SJCRH30 (cell line): ENCODE data around the gene GTF2H4. TPM values are rescaled to one million over a fixed set of nuclear protein-coding genes. Genes with fewer than 3 reads are reported as not detected.
A peak's percentile ranks its signal among the peaks of the same experiment; 100 is the strongest.
"Not testable (repeated sequence)": the region's sequence is repeated elsewhere in the genome, so short reads cannot be mapped to it uniquely, and the experiment has no call there.

Experiments used
- DNase-seq, 2 experiments: peaks; one replicate each; pipeline ENCODE4 v3.0.0-alpha.2; 2015 to 2020
- H3K27ac ChIP-seq: fragments of 250-450 bp; sonication (Bioruptor Pico); 2 replicates; pipeline ENCODE4 v1.5.1; 2020; ENCODE audit warnings: mild to moderate bottlenecking, moderate library complexity
- H3K27me3 ChIP-seq: fragments of 250-450 bp; sonication (Bioruptor Pico); 2 replicates; pipeline ENCODE4 v1.5.1; 2020; ENCODE audit warnings: mild to moderate bottlenecking, moderate library complexity
- H3K36me3 ChIP-seq: fragments of 250-450 bp; sonication (Bioruptor Pico); 2 replicates; pipeline ENCODE4 v1.5.1; 2020; ENCODE audit warnings: mild to moderate bottlenecking, moderate library complexity
- H3K4me1 ChIP-seq: fragments of 250-450 bp; sonication (Bioruptor Pico); 2 replicates; pipeline ENCODE4 v1.5.1; 2020; ENCODE audit warnings: mild to moderate bottlenecking, moderate library complexity
- H3K4me3 ChIP-seq: fragments of 250-450 bp; sonication (Bioruptor Pico); 2 replicates; pipeline ENCODE4 v1.5.1; 2020; ENCODE audit warnings: mild to moderate bottlenecking, moderate library complexity
- H3K9me3 ChIP-seq: fragments of 250-450 bp; sonication (Bioruptor Pico); replicated peaks from 2 replicates; pipeline ENCODE4 v1.5.1; 2020; ENCODE audit warnings: mild to moderate bottlenecking, moderate library complexity
- total RNA-seq: library from RNA; depleted of rRNA; stranded (reverse); fragments of >200 nt; shearing (Covaris generic); gene quantifications from 2 replicates; pipeline ENCODE4 v1.2.3, GENCODE V29; 2014; rRNA removed

GTF2H4 gene
- total RNA-seq: 15.1 and 24.2 TPM in 2 replicates

DNA sequence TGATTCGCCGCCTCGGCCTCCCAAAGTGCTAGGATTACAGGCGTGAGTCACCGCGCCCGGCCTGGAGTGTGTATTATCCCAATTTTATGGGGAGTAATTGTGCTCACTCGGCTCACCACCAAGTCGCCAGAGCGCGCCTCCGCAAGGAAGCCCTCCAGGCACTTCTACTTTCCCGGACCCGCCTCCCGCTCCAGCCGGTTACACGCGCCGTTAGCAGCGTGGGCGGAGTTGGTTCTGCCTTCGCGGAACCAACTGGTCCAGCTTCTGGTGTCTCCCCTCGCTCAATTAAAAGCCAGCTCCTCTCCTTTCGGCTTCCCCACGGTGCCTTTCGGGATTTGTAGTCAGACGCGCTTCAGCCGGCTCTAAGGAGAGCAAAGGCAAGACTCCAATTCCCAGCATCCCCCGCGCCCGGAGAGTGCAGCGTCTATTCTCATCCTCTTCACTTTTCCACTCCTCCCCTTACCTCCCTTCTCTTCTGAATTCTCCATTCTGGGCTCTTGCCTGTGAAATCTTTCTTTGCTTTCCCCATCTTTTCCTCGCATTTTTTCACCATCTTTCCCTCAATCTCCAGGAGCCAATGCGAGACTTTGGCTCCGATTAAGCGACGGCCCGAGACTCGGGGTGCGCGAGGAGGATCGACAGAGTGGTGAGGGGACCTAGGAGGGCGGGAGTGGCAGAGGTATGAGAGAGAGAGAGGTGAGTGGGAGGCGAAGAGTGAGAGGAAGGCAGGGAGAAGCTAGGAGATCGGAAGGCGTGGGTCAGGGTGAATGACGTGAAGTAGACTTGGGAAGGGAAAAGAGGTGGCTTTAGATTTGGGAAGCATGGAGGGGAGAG is at the start of gene GTF2H4:
Gene GTF2H4, plus strand, starts transcription at position 450 of the 834 bp plus-strand sequence.
- Histone ChIP-seq H3K4me1 (no peaks in the 10 kb centered on the region), H3K27me3 (no peaks in the 10 kb centered on the region), H3K4me3 (peak within 1 kb of the TSS; percentile 81), H3K27ac (peak within 1 kb of the TSS; percentile 28; the same call in 1 of the 2 replicates), H3K9me3 (no peaks in the 10 kb centered on the region), H3K36me3 (no peaks in the 10 kb centered on the region; the same call in none of the 2 replicates)
- peak; percentile 97 to 99 for DNase-seq

DNA sequence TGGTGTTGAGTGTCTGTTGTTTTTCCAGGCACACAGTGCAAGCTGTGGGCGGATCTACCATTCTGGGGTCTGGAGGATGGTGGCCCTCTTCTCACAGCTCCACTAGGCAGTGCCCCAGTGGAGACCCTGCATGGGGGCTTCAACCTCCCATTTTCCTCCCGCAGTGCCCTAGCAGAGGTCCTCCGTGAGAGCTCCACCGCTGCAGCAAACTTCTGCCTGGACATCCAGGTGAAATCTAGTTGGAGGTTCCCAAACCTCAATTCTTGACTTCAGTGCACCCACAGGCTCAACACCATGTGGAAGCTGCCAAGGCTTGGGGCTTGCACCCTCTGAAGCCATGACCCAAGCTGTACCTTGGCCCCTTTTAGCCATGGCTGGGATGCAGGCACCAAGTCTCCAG is 48.3 kb upstream of the GTF2H4 start:
- H3K27ac ChIP-seq, H3K27me3 ChIP-seq, DNase-seq, H3K4me3 ChIP-seq, H3K4me1 ChIP-seq, H3K9me3 ChIP-seq, H3K36me3 ChIP-seq: not testable (repeated sequence)

GRCh38 chr6:30861257-30862048 is 46.6 kb upstream of the GTF2H4 start:
- no peaks in the 10 kb centered on the region for H3K4me1 ChIP-seq
- H3K4me3 ChIP-seq: no peak overlapping the region
- no peaks in the 10 kb centered on the region for H3K9me3 ChIP-seq
- peaks cover 3% of the 10 kb centered on the region; the same call in 1 of the 2 replicates for H3K27me3 ChIP-seq
- no peak overlapping the region for H3K27ac ChIP-seq
- no peak for DNase-seq
- H3K36me3 ChIP-seq: no peaks in the 10 kb centered on the region

DNA sequence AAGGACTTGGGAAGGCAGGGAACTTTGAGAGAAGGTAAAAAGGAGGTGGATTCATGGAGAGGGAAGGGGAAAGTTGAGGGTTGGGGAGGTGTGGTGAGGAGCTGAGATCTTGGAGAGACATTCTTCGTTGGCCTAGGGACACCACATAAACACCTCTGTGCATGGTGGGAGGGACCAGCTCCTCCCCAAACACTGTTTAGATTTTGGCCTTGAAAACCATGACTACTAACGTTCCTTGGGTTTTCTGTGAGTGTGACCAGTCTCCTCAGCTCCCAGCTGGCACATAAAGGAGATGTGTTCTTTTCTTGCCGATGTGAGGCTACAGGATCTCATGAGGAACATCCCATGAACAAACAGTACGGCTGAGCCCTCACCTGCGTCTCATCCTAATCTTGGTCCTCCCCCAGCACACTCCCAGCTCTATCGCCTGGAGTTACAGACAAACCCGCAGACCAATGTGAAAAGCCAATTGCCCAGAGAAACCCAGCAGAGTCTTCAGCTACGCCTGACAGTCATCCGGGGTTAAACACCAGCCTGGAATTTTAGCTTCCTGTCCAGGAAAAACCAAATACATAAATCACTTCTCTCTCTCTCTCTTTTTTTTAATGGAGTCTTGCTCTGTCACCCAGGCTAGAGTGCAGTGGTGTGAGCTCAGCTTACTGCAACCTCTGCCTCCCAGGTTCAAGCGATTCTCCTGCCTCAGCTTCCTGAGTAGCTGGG is 45.7 kb upstream of the GTF2H4 start:
- H3K36me3 ChIP-seq: no peaks in the 10 kb centered on the region
- no peak overlapping the region for H3K4me3 ChIP-seq
- no peaks in the 10 kb centered on the region for H3K4me1 ChIP-seq
- H3K27ac ChIP-seq: no peak overlapping the region
- peaks cover 3% of the 10 kb centered on the region; the same call in 1 of the 2 replicates for H3K27me3 ChIP-seq
- no peak for DNase-seq
- H3K9me3 ChIP-seq: no peaks in the 10 kb centered on the region

DNA sequence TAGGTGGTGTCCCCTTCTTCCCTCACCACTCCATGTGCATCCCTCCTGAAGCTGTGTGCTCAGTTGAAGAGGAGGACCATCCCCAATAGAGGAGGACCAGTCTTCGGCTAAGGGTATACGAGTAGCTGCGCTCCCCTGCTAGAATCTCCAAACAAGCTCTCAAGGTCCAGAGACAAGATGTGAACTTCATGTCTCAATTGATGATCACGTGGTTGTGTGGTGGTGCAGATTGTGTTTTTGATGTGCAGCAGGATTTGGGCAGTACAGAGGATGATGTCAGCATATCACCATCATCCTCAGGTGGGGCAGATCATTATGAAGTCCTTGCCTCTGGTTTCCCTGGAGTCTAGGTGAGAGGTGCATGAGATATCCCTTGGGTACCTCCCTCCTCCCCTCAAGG is 43.7 kb upstream of the GTF2H4 start:
- H3K27ac ChIP-seq: no peak overlapping the region

GRCh38 chr6:30869241-30869749 is 38.7 kb upstream of the GTF2H4 start:
- not testable (repeated sequence) for H3K27ac ChIP-seq, H3K27me3 ChIP-seq

More for the DNA sequence above, 43.7 kb upstream of the GTF2H4 start:
- no peak for DNase-seq
- no peak overlapping the region for H3K4me3 ChIP-seq
- H3K27me3 ChIP-seq: peaks cover 3% of the 10 kb centered on the region; the same call in 1 of the 2 replicates
- H3K36me3 ChIP-seq: no peaks in the 10 kb centered on the region
- H3K4me1 ChIP-seq: no peaks in the 10 kb centered on the region
- H3K9me3 ChIP-seq: 0 out of 2 replicates have a peak, but pooled peaks cover 4% of the 10 kb centered on the region

DNA sequence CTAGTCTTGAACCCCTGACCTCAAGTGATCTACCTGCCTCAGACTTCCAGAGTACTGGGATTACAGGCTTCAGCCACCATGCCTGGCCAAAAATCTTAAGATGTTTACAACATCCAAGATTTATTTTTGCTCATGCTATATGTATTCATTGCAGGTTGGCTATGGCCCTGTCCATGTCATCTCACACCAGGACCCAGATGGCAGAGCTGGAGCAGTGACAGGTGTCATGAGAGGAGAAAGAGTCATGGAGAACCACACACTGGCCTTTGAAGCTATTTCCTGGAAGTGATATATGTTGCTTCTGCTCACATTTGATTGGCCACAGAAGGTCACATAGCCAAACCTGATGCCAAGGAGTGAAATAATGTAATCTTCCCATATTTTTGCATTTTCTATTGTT is 37.5 kb upstream of the GTF2H4 start:
- no peak overlapping the region for H3K27ac ChIP-seq
- H3K36me3 ChIP-seq: no peaks in the 10 kb centered on the region
- H3K9me3 ChIP-seq: peaks cover 4% of the 10 kb centered on the region; the same call in 1 of the 2 replicates
- DNase-seq: no peak
- no peaks in the 10 kb centered on the region for H3K27me3 ChIP-seq
- no peaks in the 10 kb centered on the region for H3K4me1 ChIP-seq
- no peak overlapping the region for H3K4me3 ChIP-seq

More at GRCh38 chr6:30869241-30869749, 38.7 kb upstream of the GTF2H4 start:
- H3K4me3 ChIP-seq, H3K9me3 ChIP-seq, H3K4me1 ChIP-seq, H3K36me3 ChIP-seq: not testable (repeated sequence)
- DNase-seq: peak in 1 of 2 experiments; percentile 13

DNA sequence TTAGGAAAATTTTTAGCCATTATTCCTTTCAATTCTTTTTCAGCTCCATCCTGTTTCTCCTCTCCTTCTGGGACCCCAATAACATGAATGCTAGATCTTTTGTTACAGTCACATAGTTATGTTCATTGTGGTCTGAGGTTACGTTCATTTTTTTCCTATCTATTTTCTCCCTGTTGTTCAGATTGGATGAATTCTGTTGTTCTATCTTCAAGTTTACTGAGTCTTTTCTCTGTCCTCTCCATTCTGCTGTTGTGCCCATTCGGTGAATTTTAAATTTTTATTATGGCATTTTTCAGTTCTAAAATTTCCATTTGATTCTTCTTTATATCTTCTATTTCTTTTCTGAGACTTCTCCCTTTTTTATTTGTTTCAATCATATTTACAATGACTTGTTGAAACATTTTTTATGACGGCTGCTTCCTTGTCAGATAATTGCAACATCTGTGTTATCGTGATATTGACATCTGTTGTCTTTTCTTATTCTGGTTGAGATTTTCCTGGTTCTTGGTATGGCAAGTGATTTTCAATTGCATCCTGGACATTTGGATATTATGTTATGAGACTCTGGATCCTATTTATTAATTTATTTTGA is 36.3 kb upstream of the GTF2H4 start:
- DNase-seq: no peak
- Histone ChIP-seq H3K4me1 (no peaks in the 10 kb centered on the region), H3K27me3 (no peaks in the 10 kb centered on the region), H3K4me3 (no peak overlapping the region), H3K36me3 (no peaks in the 10 kb centered on the region), H3K9me3 (peaks cover 4% of the 10 kb centered on the region; the same call in 1 of the 2 replicates), H3K27ac (no peak overlapping the region)

- no peaks in the 10 kb centered on the region for H3K36me3 ChIP-seq
- peaks cover 4% of the 10 kb centered on the region; the same call in 1 of the 2 replicates for H3K9me3 ChIP-seq
- no peak overlapping the region for H3K4me3 ChIP-seq
- H3K4me1 ChIP-seq: no peaks in the 10 kb centered on the region
- no peak overlapping the region for H3K27ac ChIP-seq
- H3K27me3 ChIP-seq: no peaks in the 10 kb centered on the region
- DNase-seq: no peak
Observed at GRCh38 chr6:30873137-30873640, 34.8 kb upstream of the GTF2H4 start.

- not testable (repeated sequence) for H3K27me3 ChIP-seq, H3K36me3 ChIP-seq, H3K4me1 ChIP-seq, H3K4me3 ChIP-seq, H3K27ac ChIP-seq, DNase-seq, H3K9me3 ChIP-seq
Observed at GRCh38 chr6:30873795-30874194, 34.2 kb upstream of the GTF2H4 start.

DNA sequence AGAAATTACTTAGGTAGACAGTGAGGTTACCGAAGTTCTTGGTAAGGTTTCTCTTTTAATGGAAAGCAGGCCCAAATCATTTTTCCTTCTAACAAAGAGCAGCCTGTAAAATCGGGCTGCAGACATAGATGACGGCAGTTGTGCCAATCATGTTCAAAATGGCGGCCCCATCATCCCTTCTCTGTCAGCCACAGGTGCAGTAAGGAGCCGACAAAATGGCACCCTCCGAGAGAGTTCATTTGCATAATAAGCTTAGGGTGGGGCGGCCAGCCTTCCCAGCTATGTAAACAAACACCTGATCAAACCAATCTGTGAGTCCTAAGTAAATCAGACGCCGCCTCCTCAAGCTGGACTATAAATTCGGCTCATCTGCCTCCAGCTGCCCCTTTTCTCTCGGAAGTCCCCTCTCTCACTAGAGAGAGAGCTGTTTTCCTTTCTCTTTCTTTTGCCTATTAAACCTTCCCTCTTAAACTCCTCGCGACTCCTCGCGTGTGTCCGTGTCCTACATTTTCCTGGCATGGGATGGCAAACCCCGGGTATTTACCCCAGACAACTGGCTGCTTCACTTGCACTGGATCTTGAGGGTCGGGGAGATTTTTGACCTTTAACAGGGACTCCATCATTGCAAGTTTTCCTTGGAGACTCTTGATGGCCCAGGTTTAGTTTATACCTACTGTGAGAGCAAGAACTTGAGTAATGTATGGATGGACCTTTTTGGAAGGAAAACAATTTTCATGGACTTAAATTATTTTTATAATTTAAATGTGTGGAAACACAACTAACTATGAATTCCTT is 32.6 kb upstream of the GTF2H4 start:
- no peaks in the 10 kb centered on the region for H3K4me1 ChIP-seq
- no peak for DNase-seq
- no peaks in the 10 kb centered on the region; the same call in 1 of the 2 replicates for H3K9me3 ChIP-seq
- no peaks in the 10 kb centered on the region for H3K27me3 ChIP-seq
- H3K4me3 ChIP-seq: no peak overlapping the region
- H3K27ac ChIP-seq: no peak overlapping the region
- H3K36me3 ChIP-seq: no peaks in the 10 kb centered on the region

DNA sequence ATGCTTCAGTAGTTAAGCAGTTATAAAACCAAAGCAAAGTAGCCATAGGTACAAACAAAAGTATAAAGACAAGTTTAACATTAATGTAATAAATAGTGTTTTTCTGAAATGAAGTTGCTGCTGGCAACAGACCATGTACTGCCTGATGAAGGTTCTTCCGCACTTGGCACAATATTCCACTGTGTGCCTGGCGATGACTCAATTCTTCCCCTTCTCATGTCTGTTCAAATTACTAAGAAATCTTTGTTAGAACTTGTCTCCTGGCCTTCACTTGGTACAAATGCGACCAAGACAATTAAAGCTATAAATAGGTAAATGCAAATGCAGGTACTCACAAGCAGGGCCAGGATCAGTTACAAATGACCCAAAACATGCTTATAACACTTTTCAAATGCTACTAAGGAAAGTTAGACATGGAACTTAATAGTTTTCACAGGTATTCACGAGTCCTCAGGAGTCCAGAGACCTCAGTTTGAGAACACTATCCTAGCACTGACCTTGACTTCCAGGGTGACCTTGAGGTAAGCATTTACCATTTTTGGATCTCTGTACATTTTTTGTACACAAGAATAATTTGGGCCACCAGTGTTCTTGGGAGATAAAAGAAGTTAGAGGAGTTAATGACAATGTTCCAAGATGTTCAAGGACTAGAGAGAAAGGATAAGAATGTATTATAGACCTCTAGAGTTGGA is 31.8 kb upstream of the GTF2H4 start:
- H3K36me3 ChIP-seq: no peaks in the 10 kb centered on the region
- no peaks in the 10 kb centered on the region; the same call in 1 of the 2 replicates for H3K9me3 ChIP-seq
- DNase-seq: no peak
- H3K4me1 ChIP-seq: no peaks in the 10 kb centered on the region; the same call in 1 of the 2 replicates
- H3K4me3 ChIP-seq: no peak overlapping the region
- no peak overlapping the region for H3K27ac ChIP-seq
- H3K27me3 ChIP-seq: no peaks in the 10 kb centered on the region
